Spleen (tissue), 11 donors: ENCODE data around the gene LRP3. TPM values are rescaled to one million over a fixed set of nuclear protein-coding genes. Genes with fewer than 3 reads are reported as not detected.
A peak's percentile ranks its signal among the peaks of the same experiment; 100 is the strongest.

Source experiments
- DNase-seq: peaks from one replicate; pipeline ENCODE4 v3.0.0-alpha.2; 2020
- H3K27ac ChIP-seq, 8 donors: fragments of 200-600 bp; sonication (generic) in 7 of 8; 1 replicate in 4 of 8; 2 replicates in 4 of 8; pipeline versions ENCODE4 v1.5.0 to v1.8.0; 2016 to 2021; ENCODE audit warnings: inconsistent platforms in 4 of 8, mild to moderate bottlenecking in 4 of 8, moderate library complexity in 1 of 8
- H3K27me3 ChIP-seq, 7 donors: fragments of 200-600 bp; sonication (generic) in 6 of 7; replicated peaks in 1 of 7; 1 replicate in 4 of 7; 2 replicates in 3 of 7; pipeline versions ENCODE4 v1.5.0 to v1.8.0; 2016 to 2021; ENCODE audit warnings: inconsistent platforms in 3 of 7, mild to moderate bottlenecking in 1 of 7
- H3K36me3 ChIP-seq, 6 donors: fragments of 200-600 bp; sonication (generic) in 5 of 6; 1 replicate in 4 of 6; 2 replicates in 2 of 6; pipeline versions ENCODE4 v1.5.0 to v1.8.0; 2016 to 2021; ENCODE audit warnings: inconsistent platforms in 2 of 6
- H3K4me1 ChIP-seq, 6 donors: fragments of 200-600 bp; sonication (generic) in 5 of 6; 1 replicate in 3 of 6; 2 replicates in 3 of 6; pipeline versions ENCODE4 v1.5.0 to v1.8.0; 2016 to 2021; ENCODE audit warnings: inconsistent platforms in 3 of 6
- H3K4me3 ChIP-seq, 8 donors: fragments of 200-600 bp; sonication (generic) in 7 of 8; 1 replicate in 4 of 8; 2 replicates in 4 of 8; pipeline versions ENCODE4 v1.5.0 to v1.8.0; 2016 to 2021; ENCODE audit warnings: inconsistent platforms in 4 of 8, mild to moderate bottlenecking in 4 of 8, moderate library complexity in 2 of 8
- H3K9me3 ChIP-seq, 8 donors: fragments of 200-600 bp; sonication (generic) in 7 of 8; 1 replicate in 4 of 8; 2 replicates in 4 of 8; pipeline versions ENCODE4 v1.5.0 to v1.8.0; 2016 to 2021; ENCODE audit warnings: inconsistent platforms in 4 of 8
- POLR2A ChIP-seq, 3 donors: fragments of 450-650 bp; IDR thresholded peaks; one replicate each; pipeline ENCODE4 v1.5.1; 2017; ENCODE audit warnings: antibody characterized with exemption in 3 of 3, mild to moderate bottlenecking in 1 of 3
- POLR2AphosphoS5 ChIP-seq, 3 donors: sonication (generic); formaldehyde crosslinking; IDR thresholded peaks; one replicate each; pipeline ENCODE4 v1.5.1; 2017; ENCODE audit warnings: antibody characterized with exemption in 3 of 3
- WGBS, 5 donors: extraction: QIAGEN DNeasy Blood & Tissue Kit in 3 of 5; methylation state at CpG; one replicate each; pipeline versions ENCODE4 v1.1.5 to v1.1.7; 2013 to 2018; 5-methylcytosine and 5-hydroxymethylcytosine counted together
- intact Hi-C: fragments of 100-400 bp; cut with DNase I; formaldehyde crosslinking; loops from one replicate; pipeline ENCODE4 v1.15.0; 2023; ENCODE audit warnings: low total_unique reads
- polyA plus RNA-seq, 3 donors: library from polyadenylated mRNA; stranded (reverse); fragments of 200-250 nt; gene quantifications; one replicate each; pipeline ENCODE4 v1.2.1, GENCODE V29; 2013
- total RNA-seq, 7 donors: library from RNA; depleted of rRNA in 3 of 7; stranded (reverse); fragments of >200 nt in 3 of 7; fragmentation: NEBNext Ultra II Directional in 4 of 7; extraction: Animal tissue kit (Norgen Biotek cat#: 25700) in 4 of 7; gene quantifications; one replicate each; pipeline versions ENCODE4 v1.1.0 to v1.2.1, GENCODE V29; 2016 to 2021
- TF ChIP-seq, protein P1 (sequence below), 11 experiments: fragments of 200-600 bp in 7 of 11; fragments of 450-650 bp in 4 of 11; sonication (generic) in 4 of 11; IDR thresholded peaks in 8 of 11; conservative IDR thresholded peaks in 3 of 11; 1 replicate in 7 of 11; 2 replicates in 4 of 11; pipeline versions ENCODE4 v1.4.0 to v1.8.0; 2016 to 2021; ENCODE audit warnings: antibody characterized with exemption in 11 of 11, inconsistent platforms in 4 of 11, mild to moderate bottlenecking in 1 of 11
- donor health status: healthy with polysubstance abuse.
- donor health status: DM: no; HTN: no; CAD: no; lungs with moderate emphysema.
- donor health status: DM: no; HTN: no; CAD: no.
- donor health status: Bipolar disorder and iron deficiency.
- donor health status: healthy.
- donor health status: DM: no; HTN: no; CAD: no.
- donor health status: DM: yes; HTN: yes; CAD: no.

The LRP3 gene
- total and polyA plus RNA-seq, 10 donors: 1.4 to 12.8 (median 8.2) TPM

DNA sequence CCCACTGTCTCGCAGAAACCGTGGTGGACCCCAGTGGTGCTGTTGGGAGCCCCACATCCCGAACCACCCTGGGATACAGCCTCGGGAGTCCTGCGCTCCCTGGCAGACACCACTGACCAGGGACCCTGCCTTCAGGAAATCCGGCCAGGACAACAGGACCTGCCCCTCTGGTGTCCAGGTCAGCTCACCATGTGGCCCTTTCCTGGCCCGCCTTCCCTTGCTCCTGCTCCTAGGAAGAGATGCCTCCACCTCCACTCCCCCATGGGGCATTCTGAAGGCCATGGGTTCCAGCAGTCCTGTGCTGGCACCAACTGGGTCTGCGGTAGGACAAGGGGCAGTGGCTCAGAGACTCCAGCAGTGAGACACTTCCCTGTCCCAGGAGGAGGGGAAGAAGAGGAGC lies 54.0 kb downstream of the LRP3 start:
- no peaks in the 10 kb centered on the region for H3K36me3 ChIP-seq
- H3K9me3 ChIP-seq: peaks cover 0 to 14% (median 11%) of the 10 kb centered on the region in 8 donors
- no peak overlapping the region for H3K4me3 ChIP-seq
- peak; percentile 67 for DNase-seq
- peaks cover 0 to 29% (median 14%) of the 10 kb centered on the region in 6 donors for H3K4me1 ChIP-seq
- intact Hi-C loops: no loop called here
- H3K27ac ChIP-seq: no peak overlapping the region
- TF ChIP-seq POLR2AphosphoS5 (IDR thresholded peaks at IDR 0.05): no peak
- no peak for TF ChIP-seq POLR2A (IDR thresholded peaks at IDR 0.05)
- TF ChIP-seq, protein P1, sequence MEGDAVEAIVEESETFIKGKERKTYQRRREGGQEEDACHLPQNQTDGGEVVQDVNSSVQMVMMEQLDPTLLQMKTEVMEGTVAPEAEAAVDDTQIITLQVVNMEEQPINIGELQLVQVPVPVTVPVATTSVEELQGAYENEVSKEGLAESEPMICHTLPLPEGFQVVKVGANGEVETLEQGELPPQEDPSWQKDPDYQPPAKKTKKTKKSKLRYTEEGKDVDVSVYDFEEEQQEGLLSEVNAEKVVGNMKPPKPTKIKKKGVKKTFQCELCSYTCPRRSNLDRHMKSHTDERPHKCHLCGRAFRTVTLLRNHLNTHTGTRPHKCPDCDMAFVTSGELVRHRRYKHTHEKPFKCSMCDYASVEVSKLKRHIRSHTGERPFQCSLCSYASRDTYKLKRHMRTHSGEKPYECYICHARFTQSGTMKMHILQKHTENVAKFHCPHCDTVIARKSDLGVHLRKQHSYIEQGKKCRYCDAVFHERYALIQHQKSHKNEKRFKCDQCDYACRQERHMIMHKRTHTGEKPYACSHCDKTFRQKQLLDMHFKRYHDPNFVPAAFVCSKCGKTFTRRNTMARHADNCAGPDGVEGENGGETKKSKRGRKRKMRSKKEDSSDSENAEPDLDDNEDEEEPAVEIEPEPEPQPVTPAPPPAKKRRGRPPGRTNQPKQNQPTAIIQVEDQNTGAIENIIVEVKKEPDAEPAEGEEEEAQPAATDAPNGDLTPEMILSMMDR (IDR thresholded peaks at IDR 0.05 in 8 of 11, conservative IDR thresholded peaks at IDR 0.05 in 3 of 11): no peak
- H3K27me3 ChIP-seq: peaks cover 0 to 23% (median 0%) of the 10 kb centered on the region in 7 donors
- 41 to 80% (median 77%) methylated on average over 4 to 8 of the region's 8 CpGs for WGBS, 5 donors

- DNase-seq: peak; percentile 70
- intact Hi-C loops: no loop called here
- Histone ChIP-seq H3K27me3 (peaks cover 0 to 28% (median 0%) of the 10 kb centered on the region in 7 donors), H3K4me3 (no peak overlapping the region), H3K36me3 (no peaks in the 10 kb centered on the region), H3K4me1 (peaks cover 0 to 29% (median 14%) of the 10 kb centered on the region in 6 donors), H3K9me3 (peaks cover 0 to 14% (median 11%) of the 10 kb centered on the region in 8 donors), H3K27ac (peak overlapping the region in 3 of 8 donors; percentile 42 to 76 (median 56))
- TF ChIP-seq POLR2A (IDR thresholded peaks at IDR 0.05): no peak
- no peak for TF ChIP-seq POLR2AphosphoS5 (IDR thresholded peaks at IDR 0.05)
- TF ChIP-seq, protein P1 (IDR thresholded peaks at IDR 0.05 in 8 of 11, conservative IDR thresholded peaks at IDR 0.05 in 3 of 11): no peak
- 60 to 76% (median 64%) methylated on average over 8 to 11 of the region's 11 CpGs for WGBS, 5 donors
These were observed 54.4 kb downstream of the LRP3 start for GRCh38 chr19:33248553-33248953.

GRCh38 chr19:33248954-33249613 lies 55.0 kb downstream of the LRP3 start:
- peak; percentile 92 for DNase-seq

More at GRCh38 chr19:33248954-33249613, 55.0 kb downstream of the LRP3 start:
- intact Hi-C loops: no loop called here
- Histone ChIP-seq H3K4me1 (peaks cover 0 to 29% (median 14%) of the 10 kb centered on the region in 6 donors), H3K9me3 (peaks cover 0 to 14% (median 11%) of the 10 kb centered on the region in 8 donors), H3K27ac (peak overlapping the region in 4 of 8 donors; percentile 42 to 76 (median 50)), H3K27me3 (peaks cover 0 to 33% (median 0%) of the 10 kb centered on the region in 7 donors), H3K36me3 (no peaks in the 10 kb centered on the region), H3K4me3 (peak overlapping the region in 1 of 8 donors; percentile 14)
- WGBS, 5 donors: 17 to 42% (median 41%) methylated on average over 15 to 28 of the region's 28 CpGs
- TF ChIP-seq POLR2AphosphoS5 (IDR thresholded peaks at IDR 0.05) (peak; percentile 14 to 77 (median 32)), POLR2A (IDR thresholded peaks at IDR 0.05) (no peak)
- TF ChIP-seq, protein P1 (IDR thresholded peaks at IDR 0.05 in 8 of 11, conservative IDR thresholded peaks at IDR 0.05 in 3 of 11): peak in 4 of 11 experiments; percentile 18 to 34 (median 24)
